ENCODE results near the gene ADD3.

ADD3 gene

GRCh38 chr10:110158051-110159005 lies 150.5 kb downstream of the ADD3 start:
- no peak for DNase-seq

- DNase-seq, result no peak
Measured at GRCh38 chr10:110160081-110160480, 152.3 kb downstream of the ADD3 start.

- no peak for DNase-seq
Measured at GRCh38 chr10:110160522-110160921, 152.7 kb downstream of the ADD3 start.

GRCh38 chr10:110162741-110163145 lies 155.0 kb downstream of the ADD3 start:
- no peak for DNase-seq

GRCh38 chr10:110163192-110163773 lies 155.5 kb downstream of the ADD3 start:
- no peak for DNase-seq

- no peak for DNase-seq
Measured at GRCh38 chr10:110163841-110164240, 156.1 kb downstream of the ADD3 start.

GRCh38 chr10:110165239-110165638 lies 157.5 kb downstream of the ADD3 start:
- DNase-seq, result no peak

GRCh38 chr10:110167149-110167548 lies 159.4 kb downstream of the ADD3 start:
- DNase-seq, result no peak

GRCh38 chr10:110168601-110169481 lies 161.1 kb downstream of the ADD3 start:
- no peak for DNase-seq

- DNase-seq, result no peak
Measured at GRCh38 chr10:110169586-110169985, 161.8 kb downstream of the ADD3 start.

- DNase-seq, result no peak
Measured at GRCh38 chr10:110170142-110170971, 162.6 kb downstream of the ADD3 start.

GRCh38 chr10:110171032-110171431 lies 163.2 kb downstream of the ADD3 start:
- no peak for DNase-seq

GRCh38 chr10:110172155-110172554 lies 164.4 kb downstream of the ADD3 start:
- no peak for DNase-seq

- no peak for DNase-seq
Measured at GRCh38 chr10:110174201-110174600, 166.4 kb downstream of the ADD3 start.

GRCh38 chr10:110174816-110175215 lies 167.0 kb downstream of the ADD3 start:
- no peak for DNase-seq

- DNase-seq, result no peak
Measured at GRCh38 chr10:110175406-110175805, 167.6 kb downstream of the ADD3 start.

- DNase-seq, result no peak
Measured at GRCh38 chr10:110176141-110177030, 168.6 kb downstream of the ADD3 start.

GRCh38 chr10:110179220-110179619 lies 171.4 kb downstream of the ADD3 start:
- no peak for DNase-seq

GRCh38 chr10:110181451-110181850 lies 173.7 kb downstream of the ADD3 start:
- DNase-seq, result no peak

- DNase-seq, result no peak
Measured at GRCh38 chr10:110181911-110182310, 174.1 kb downstream of the ADD3 start.

- DNase-seq, result no peak
Measured at GRCh38 chr10:110184398-110184797, 176.6 kb downstream of the ADD3 start.
